Mucosa of stomach (tissue), 1 donor: ENCODE measurements around the gene ADAMTS17.

ENCODE experiments used
- H3K27me3 ChIP-seq: one replicate; pipeline ENCODE4 v1.7.0; 2013; ENCODE audit warnings: mild to moderate bottlenecking, low read length; ENCODE audit not compliant: control insufficient read depth, insufficient read depth
- H3K36me3 ChIP-seq: one replicate; pipeline ENCODE4 v1.7.0; 2013; ENCODE audit warnings: low read length; ENCODE audit not compliant: control insufficient read depth, insufficient read depth
- H3K4me1 ChIP-seq: one replicate; pipeline ENCODE4 v1.7.0; 2013; ENCODE audit warnings: mild to moderate bottlenecking, low read length; ENCODE audit not compliant: control insufficient read depth, insufficient read depth
- H3K4me3 ChIP-seq: one replicate; pipeline ENCODE4 v1.7.0; 2013; ENCODE audit warnings: low read length
- H3K9ac ChIP-seq: one replicate; pipeline ENCODE4 v1.7.0; 2013; ENCODE audit warnings: mild to moderate bottlenecking, low read length, moderate library complexity
- H3K9me3 ChIP-seq: one replicate; pipeline ENCODE4 v1.7.0; 2013; ENCODE audit warnings: mild to moderate bottlenecking, low read length, moderate library complexity; ENCODE audit not compliant: control insufficient read depth
- donor health status: Pancreatic carcinoma.

The ADAMTS17 gene, protein sequence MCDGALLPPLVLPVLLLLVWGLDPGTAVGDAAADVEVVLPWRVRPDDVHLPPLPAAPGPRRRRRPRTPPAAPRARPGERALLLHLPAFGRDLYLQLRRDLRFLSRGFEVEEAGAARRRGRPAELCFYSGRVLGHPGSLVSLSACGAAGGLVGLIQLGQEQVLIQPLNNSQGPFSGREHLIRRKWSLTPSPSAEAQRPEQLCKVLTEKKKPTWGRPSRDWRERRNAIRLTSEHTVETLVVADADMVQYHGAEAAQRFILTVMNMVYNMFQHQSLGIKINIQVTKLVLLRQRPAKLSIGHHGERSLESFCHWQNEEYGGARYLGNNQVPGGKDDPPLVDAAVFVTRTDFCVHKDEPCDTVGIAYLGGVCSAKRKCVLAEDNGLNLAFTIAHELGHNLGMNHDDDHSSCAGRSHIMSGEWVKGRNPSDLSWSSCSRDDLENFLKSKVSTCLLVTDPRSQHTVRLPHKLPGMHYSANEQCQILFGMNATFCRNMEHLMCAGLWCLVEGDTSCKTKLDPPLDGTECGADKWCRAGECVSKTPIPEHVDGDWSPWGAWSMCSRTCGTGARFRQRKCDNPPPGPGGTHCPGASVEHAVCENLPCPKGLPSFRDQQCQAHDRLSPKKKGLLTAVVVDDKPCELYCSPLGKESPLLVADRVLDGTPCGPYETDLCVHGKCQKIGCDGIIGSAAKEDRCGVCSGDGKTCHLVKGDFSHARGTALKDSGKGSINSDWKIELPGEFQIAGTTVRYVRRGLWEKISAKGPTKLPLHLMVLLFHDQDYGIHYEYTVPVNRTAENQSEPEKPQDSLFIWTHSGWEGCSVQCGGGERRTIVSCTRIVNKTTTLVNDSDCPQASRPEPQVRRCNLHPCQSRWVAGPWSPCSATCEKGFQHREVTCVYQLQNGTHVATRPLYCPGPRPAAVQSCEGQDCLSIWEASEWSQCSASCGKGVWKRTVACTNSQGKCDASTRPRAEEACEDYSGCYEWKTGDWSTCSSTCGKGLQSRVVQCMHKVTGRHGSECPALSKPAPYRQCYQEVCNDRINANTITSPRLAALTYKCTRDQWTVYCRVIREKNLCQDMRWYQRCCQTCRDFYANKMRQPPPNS

DNA sequence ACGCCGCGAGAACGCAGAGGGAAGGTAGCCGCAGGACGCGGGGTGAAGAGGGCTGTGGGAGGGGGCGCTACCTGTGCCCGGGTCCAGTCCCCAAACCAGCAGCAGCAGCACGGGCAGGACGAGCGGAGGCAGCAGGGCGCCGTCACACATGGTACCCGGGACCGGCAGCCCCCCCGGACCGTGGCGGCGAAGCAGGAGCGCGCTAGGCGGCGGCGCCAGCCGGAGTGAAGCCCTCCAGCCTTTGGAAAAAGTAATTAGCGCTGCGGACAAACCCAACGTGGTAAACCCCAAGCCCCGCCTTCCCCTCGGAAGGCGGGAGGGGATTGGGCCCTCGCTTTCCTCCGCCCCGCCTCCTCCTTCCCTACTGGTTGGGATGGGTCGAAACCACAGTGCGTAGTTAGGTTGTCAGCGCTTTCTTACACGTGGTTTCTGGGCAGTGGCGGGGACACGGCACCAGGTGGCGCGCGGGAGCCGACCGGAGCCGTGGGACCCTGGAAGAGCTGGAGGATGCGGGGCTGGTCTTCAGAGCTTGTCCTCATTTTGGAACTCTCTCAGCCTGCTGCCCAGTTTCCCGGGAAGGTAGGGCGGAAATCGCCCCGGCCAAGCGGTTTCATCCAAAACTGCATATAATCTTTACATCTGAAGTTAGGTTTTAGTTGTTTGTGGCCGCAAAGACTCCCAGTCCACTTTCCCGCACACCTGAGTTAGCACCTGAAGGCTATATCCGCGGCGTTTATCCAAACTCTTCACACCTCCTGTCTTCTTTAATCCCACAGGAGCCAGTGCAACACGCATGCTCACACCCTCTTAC, at the start of gene ADAMTS17:
Gene ADAMTS17, minus strand, starts transcription at position 226 of the 811 bp plus-strand sequence. Its CDS starts 76 bp downstream, at position 150.
- Histone ChIP-seq H3K9ac (peak within 1 kb of the TSS; percentile 46), H3K4me1 (peaks cover 15% of the 10 kb centered on the region), H3K27me3 (peaks cover 10% of the 10 kb centered on the region), H3K4me3 (no peak within 1 kb of the TSS), H3K9me3 (no peaks in the 10 kb centered on the region), H3K36me3 (no peaks in the 10 kb centered on the region)

GRCh38 chr15:100385300-100386050, 43.7 kb upstream of the ADAMTS17 start:
- Histone ChIP-seq H3K4me3 (no peak overlapping the region), H3K9me3 (peaks cover 3% of the 10 kb centered on the region), H3K9ac (no peak overlapping the region), H3K4me1 (no peaks in the 10 kb centered on the region), H3K36me3 (no peaks in the 10 kb centered on the region), H3K27me3 (peaks cover 6% of the 10 kb centered on the region)

GRCh38 chr15:100384108-100384410, 42.3 kb upstream of the ADAMTS17 start:
- no peaks in the 10 kb centered on the region for H3K4me1 ChIP-seq
- H3K36me3 ChIP-seq = no peaks in the 10 kb centered on the region
- H3K27me3 ChIP-seq = peaks cover 6% of the 10 kb centered on the region
- no peak overlapping the region for H3K4me3 ChIP-seq
- no peak overlapping the region for H3K9ac ChIP-seq
- H3K9me3 ChIP-seq = peaks cover 3% of the 10 kb centered on the region

GRCh38 chr15:100383302-100384107, 41.7 kb upstream of the ADAMTS17 start:
- Histone ChIP-seq H3K4me1 (no peaks in the 10 kb centered on the region), H3K9me3 (peaks cover 3% of the 10 kb centered on the region), H3K9ac (no peak overlapping the region), H3K4me3 (no peak overlapping the region), H3K36me3 (no peaks in the 10 kb centered on the region), H3K27me3 (peaks cover 6% of the 10 kb centered on the region)

GRCh38 chr15:100373942-100374341, 32.2 kb upstream of the ADAMTS17 start:
- no peaks in the 10 kb centered on the region for H3K4me1 ChIP-seq
- H3K9me3 ChIP-seq = no peaks in the 10 kb centered on the region
- H3K36me3 ChIP-seq = no peaks in the 10 kb centered on the region
- no peak overlapping the region for H3K4me3 ChIP-seq
- no peak overlapping the region for H3K9ac ChIP-seq
- peaks cover 23% of the 10 kb centered on the region for H3K27me3 ChIP-seq

GRCh38 chr15:100373120-100373896, 31.5 kb upstream of the ADAMTS17 start:
- Histone ChIP-seq H3K36me3 (no peaks in the 10 kb centered on the region), H3K9me3 (no peaks in the 10 kb centered on the region), H3K27me3 (peaks cover 23% of the 10 kb centered on the region), H3K4me1 (no peaks in the 10 kb centered on the region), H3K4me3 (no peak overlapping the region), H3K9ac (no peak overlapping the region)

GRCh38 chr15:100372739-100373119, 31.0 kb upstream of the ADAMTS17 start:
- H3K27me3 ChIP-seq = peaks cover 23% of the 10 kb centered on the region
- H3K9me3 ChIP-seq = no peaks in the 10 kb centered on the region
- no peak overlapping the region for H3K4me3 ChIP-seq
- no peaks in the 10 kb centered on the region for H3K4me1 ChIP-seq
- H3K36me3 ChIP-seq = no peaks in the 10 kb centered on the region
- no peak overlapping the region for H3K9ac ChIP-seq

DNA sequence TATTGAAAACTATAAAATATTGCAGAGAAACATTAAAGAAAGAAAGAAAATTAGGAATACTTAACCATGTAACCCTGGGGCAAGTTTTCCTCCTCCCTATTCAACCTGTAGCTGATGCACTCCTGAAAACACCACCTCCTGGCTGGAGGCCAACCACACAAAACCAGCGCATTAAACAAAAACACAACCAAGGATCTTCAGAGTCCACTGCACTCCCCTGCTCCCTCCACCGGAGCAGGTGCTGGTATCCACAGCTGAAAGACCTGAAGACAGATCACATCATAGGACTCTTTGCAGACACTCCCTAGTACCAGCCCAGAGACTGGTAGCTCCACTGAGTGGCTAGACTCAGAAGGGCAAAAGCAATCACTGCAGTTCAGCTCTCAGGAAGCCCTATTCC, 13.6 kb upstream of the ADAMTS17 start:
- Histone ChIP-seq H3K4me3 (no peak overlapping the region), H3K27me3 (no peaks in the 10 kb centered on the region), H3K4me1 (no peaks in the 10 kb centered on the region), H3K9me3 (no peaks in the 10 kb centered on the region), H3K36me3 (no peaks in the 10 kb centered on the region), H3K9ac (no peak overlapping the region)

DNA sequence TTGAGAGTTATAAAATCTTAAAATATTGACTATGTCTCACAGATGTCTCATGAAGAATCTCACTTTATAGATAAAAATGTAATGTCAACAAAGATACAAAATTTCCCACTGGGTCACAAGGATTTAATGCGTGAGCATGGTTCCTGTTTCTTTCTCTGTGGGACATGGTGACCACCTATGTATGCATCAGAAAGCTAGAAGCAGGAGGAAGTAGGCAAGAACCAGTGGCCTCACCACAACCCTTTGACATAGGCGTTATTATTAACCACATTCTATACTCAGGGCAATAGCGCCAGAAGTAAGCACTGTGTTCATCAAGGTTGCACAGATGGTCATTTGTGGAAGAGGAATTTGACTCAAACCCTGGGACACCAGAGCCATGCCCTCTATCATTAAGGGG, 11.7 kb upstream of the ADAMTS17 start:
- Histone ChIP-seq H3K4me1 (peaks cover 5% of the 10 kb centered on the region), H3K36me3 (no peaks in the 10 kb centered on the region), H3K9me3 (no peaks in the 10 kb centered on the region), H3K9ac (no peak overlapping the region), H3K27me3 (no peaks in the 10 kb centered on the region), H3K4me3 (no peak overlapping the region)
